ENCODE data around the gene TBCEL.
A peak's percentile ranks its signal among the peaks of the same experiment; 100 is the strongest.
"Not testable (repeated sequence)": the region's sequence is repeated elsewhere in the genome, so short reads cannot be mapped to it uniquely, and the experiment has no call there.

TBCEL gene

DNA sequence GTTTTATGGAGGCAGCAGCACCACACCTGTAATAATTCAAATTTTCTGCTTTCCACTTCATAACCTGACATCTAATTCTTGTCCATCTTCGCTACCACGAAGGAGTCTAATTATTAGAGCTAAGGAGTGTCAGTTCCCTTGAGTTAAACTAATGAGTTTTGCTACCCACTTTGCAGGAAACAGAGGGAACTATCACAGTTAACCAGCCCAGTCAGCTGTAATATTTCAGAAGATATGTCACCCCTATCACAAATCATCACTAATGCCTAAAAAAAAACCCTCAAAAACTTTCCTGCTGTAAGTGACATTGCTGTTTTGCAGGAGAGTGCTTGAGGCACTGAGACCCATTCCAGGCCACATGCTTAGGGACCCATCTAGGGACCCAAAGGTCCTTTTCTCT, 85.6 kb downstream of the TBCEL start:
- peak; percentile 30 for DNase-seq

DNA sequence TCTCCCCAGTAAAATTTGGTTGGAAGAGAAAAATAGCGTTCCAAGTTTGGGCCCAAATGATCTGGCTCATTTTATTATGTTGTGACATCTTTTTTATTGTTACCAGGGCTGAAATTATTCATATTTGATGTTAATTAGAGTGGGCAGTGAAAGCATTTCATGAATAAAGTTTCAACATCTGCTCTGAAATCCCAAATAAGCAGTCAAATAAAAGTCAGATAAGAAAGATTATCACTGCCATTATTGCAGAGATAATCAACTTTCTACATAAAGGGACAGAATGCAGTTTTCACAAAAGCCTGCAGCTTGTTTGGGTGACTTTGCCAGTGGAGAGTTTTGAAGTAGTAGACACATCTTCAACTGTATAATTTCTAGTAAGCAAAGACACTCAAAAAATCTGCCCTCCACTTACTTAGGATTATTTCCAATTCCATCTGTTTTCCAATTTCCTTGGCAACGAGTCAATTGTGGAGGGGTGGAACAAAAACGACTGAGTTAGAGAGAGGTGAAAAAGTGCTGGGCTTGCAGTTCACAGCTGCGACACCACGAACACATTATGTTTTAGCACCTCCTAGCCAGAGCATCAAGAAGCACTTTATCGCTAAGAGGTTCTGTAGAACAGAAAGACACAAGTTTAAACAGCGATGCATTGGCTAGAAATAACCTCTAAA, 86.1 kb downstream of the TBCEL start:
- DNase-seq = no peak

DNA sequence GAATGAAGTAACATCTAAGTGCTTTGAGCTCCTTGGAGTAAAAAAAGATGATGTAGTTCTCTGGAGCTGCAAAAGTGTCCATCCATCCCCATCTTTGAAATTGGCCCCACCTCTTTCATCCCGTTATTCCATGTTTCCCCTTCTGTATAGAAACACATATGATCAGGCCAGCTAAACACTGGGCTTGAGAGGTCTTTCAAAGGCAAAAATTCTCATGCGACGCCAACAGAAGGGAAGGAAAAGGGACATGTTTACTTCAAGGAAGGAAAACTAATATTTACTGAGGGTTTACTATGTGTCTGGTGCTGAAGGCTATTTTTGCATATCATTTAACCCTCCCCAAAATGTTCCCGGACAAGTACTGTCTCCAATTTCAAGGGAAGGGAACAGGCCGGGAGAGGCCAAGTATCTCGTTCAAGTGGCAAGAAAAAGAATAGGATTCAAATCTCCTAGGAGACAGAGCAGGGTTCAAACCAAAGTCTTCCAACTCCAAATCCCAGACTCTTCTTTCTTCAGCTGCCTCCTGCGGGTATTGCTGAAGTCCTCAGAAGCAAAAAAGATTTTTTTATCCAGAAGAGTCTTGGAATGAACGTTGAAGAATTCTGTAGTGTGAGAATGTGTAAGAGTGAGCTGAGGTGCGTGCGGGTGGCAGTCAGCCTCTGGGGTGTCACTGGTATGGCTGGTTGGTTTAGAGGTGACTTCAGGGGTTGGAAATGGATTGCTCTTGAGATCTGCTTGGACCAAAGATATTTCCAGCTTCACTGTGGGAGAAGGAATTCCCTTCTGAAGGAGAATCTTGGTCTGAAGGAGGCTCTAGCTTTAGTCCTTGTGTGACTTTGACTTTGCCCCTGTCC, 87.2 kb downstream of the TBCEL start:
- DNase-seq = no peak

DNA sequence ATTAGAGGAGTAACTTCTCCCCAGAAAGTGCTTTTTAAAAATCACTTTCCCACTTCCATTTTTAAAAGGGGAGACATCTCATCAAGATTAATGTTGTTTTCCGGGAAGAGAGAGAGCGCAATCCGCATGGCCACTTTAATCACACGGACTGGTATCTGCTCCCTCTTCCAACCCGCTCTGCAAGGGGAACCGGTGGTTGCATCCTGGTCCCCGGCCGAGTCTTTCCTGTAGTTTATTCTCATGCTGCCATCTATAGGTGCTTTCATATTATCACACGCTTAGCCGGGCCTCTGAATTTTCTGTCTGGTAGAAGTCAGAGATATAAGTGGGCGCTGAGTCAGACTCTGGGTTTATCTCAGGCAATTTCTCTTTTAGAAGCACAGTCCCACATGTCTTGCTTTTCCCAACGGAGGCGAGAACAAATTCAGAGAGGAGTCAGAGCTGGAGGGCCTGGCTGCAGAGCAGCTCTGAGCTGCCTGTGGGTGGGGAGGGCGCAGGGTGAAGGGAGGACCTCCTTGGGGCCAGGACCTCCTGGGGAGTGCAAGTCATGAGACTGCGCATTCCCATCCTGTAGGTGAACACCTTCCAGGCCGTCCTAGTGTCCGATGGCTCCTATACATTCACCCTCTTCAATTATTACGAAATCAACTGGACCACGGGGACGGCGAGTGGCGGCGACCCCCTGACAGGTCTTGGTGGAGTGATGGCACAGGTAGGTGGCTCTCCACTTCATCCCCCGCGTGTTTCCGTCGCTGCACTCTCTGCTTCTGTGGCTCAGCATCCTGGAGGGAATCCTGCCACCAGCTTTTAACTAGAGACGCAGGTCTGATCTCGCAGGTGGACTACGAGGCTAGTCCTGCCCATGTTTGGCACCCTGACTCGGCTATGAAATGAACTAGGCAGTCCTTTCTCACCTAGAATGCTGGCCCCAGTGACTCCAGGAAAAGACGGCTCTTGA, 88.9 kb downstream of the TBCEL start:
- DNase-seq = peak; percentile 89

DNA sequence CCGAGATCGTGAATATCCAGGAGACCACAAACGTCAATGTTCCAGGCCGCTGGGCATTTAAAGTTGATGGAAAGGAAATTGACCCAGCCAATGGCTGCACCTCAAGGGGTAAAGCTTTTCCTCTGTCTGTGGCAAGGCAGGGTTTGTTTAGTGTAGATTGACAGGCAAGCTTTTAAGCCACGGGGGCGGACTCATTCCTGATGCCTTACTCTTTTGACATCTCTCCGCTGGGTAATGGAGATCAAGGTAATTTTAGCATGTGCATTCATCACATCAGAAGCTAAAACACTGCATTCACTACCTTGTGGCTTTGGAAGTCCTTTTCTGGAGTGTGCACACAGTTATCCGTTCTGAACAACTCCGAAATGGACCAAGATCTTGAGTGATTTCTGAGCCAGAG, 89.7 kb downstream of the TBCEL start:
- no peak for DNase-seq

DNA sequence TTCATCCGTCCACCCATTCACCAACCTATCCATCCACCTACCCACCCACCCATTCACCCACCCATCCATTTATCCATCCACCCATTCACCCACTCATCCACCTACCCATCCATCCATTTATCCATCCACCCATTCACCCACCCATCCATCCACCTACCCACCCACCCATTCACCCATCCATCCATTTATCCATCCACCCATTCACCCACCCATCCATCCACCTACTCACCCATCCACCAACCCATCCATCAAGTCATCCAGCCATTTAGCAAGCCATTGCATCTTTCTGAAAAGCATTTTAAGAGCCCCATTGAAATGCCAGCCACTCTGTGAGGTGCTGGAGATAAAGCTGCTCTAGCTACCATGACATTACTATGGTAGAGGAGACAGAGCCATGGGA, 91.1 kb downstream of the TBCEL start:
- not testable (repeated sequence) for DNase-seq

DNA sequence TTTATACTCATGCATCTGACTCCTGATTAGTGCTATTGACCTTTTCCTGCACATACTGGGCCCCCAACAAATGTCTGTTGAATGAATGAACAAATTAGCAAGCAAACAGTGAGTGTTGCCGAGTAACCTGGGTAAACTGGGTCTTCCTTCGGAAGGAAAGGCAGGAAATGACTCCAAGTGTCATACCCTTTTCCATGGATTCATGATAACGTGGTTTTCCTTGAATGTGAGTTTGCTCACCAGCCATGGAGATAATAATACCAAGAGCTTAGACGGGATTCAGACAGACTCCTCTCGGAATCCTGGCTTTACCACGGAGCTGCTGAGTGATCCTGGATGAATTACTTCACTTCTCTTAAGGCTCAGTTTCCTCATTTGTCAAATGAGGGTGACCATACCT, 93.9 kb downstream of the TBCEL start:
- DNase-seq = no peak

DNA sequence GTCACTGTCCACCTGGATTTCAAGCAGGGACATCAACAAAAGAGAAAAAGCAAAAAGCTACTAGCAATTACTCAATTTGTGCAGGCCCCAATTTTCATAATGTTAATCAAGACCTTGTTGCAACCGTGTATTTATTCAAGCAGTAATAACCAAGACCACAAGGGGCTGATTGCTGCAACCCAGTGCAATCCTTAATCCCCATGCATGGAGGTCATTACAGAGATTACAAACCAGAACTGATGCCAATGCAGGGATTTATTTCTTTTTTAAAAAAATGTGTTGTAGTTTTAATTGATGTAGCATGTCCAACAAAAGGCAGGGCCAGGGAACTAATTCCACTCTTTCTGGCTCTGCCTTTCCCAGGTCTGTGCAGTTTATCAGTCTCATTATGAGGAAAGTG, 95.5 kb downstream of the TBCEL start:
- peak; percentile 34 for DNase-seq

DNA sequence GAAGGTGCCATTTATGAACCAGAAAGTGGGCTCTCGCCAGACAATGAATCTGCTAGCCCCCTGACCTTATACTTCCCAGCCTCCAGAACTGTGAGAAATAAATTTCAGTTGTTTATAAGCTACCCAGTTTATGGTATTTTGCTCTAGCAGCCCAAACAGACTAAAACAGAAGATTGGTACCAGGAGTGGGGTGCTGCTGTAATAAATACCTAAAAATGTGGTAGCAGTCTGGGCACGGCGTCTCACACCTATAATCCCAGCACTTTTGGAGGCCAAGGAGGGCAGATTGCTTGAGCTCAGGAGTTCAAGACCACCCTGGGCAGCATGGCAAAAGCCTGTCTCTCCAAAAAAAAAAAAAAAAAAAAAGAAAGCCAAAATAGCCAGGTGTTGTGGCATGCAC, 98.4 kb downstream of the TBCEL start:
- no peak for DNase-seq

DNA sequence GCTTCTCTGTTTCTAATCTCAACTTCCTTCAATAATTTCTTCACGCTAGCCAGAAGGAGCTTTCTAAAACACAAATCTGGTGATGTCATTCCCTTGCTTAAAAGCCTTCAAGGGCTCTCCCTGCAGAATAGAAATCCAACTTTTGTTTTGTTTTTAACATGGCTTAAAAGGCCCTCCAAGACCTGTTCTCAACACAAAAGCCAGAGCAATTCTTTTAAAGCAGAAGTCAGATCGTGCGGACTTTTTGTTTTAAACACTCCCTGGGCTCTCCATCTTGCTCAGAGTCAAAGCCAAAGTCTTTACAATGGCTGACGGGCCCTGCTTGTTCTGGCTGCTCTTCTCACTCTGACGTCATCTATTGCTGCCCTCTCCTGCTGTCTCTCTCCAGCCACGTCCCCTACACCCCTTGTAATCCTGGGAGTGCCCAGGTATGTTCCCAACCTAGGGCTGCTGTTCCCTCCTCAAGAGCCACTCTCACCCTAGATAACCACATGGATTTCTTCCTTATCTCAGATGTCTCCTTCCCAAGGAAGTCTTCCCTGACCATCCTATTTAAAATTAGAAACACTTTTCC, 99.7 kb downstream of the TBCEL start:
- DNase-seq = no peak

DNA sequence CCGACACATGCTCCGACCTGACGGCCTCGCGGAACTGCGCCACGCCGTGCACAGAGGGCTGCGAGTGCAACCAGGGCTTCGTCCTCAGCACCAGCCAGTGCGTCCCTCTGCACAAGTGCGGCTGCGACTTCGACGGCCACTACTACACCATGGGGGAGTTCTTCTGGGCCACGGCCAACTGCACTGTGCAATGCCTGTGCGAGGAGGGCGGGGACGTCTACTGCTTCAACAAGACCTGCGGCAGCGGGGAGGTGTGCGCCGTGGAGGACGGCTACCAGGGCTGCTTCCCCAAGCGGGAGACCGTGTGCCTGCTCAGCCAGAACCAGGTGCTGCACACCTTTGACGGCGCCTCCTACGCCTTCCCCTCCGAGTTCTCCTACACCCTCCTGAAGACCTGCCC, 103.9 kb downstream of the TBCEL start:
- no peak for DNase-seq

DNA sequence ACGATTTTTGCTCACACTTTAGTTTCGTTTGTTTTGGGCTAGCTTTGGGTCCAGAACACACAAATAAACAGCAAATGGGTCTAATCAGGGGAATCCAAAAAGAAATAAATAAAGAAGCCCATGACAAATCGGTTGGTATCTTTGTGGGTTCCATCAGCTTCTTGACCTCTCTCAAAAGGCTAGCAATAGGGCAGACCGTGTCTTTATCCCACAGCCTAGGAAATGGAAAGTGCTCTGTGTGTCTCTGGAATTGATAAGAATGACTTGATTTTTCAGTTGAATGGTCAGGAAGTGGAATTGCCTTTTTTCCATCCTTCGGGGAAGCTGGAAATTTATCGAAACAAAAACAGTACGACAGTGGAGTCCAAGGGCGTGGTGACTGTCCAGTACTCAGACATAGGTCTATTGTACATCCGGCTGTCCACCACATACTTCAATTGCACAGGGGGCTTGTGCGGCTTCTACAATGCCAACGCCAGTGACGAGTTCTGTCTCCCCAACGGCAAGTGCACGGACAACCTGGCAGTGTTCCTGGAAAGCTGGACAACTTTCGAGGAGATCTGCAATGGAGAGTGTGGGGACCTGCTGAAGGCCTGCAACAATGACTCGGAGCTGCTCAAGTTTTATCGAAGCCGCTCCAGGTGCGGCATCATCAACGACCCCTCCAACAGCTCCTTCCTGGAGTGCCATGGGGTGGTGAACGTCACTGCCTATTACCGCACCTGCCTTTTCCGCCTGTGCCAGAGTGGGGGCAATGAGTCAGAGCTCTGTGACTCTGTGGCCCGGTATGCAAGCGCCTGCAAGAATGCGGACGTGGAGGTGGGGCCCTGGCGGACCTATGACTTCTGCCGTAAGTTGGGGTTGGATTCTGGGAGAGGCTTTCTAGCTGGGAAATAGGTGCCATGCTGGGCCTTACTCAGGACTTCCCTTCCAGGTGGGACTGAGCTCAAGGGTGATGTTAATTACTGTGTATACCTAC, 105.7 kb downstream of the TBCEL start:
- DNase-seq = no peak

DNA sequence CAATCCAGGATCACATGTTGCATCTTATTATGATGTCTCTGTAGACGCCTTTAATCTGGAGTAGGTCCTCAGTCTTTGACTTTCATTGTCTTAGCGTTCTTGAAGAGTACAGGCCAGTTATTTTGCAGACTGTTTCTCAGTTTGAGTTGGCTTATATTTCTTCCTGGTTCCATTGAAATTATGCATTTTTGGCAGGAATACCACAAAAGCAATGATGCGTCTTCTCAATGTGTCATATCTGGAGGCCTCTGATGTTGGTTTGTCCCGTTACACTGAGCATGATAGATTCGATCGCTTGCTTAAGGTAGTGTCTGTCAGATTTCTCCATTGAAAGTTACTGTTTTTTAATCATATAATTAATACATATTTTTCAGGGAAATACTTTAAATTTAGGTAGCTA, 107.8 kb downstream of the TBCEL start:
- DNase-seq = no peak

DNA sequence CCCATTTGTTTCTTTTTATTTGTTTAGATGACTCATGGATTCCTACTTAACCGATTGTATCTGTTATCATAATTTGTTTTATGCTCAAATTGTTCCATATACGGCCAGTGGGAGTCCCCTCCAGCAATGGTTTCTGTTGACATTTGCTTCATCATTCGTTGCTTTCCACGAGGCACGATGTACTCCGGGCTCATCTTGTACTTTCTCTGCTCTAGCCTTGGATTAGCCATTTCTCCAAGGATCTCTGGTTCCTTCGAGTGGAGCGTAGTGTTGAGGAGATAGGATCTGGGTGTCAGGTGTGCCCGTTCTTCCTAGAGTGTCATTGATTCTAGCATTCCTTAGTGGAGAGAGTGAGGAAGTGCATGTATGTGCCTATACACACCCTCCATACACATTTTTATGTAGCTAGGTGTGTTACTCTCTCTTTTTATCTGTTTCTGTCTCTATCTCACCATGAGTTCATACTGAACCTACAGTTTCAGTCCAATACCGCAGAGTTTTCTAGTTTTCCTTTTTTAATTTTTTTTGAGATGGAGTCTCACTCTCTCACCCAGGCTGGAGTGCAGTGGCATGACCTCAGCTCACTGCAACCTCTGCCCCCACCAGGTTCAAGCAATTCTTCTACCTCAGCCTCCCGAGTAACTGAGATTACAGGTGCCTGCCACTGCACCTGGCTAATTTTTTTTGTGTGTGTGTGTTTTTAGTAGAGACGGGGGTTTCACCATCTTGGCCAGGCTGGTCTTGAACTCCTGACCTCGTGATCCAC, 108.5 kb downstream of the TBCEL start:
- no peak for DNase-seq

DNA sequence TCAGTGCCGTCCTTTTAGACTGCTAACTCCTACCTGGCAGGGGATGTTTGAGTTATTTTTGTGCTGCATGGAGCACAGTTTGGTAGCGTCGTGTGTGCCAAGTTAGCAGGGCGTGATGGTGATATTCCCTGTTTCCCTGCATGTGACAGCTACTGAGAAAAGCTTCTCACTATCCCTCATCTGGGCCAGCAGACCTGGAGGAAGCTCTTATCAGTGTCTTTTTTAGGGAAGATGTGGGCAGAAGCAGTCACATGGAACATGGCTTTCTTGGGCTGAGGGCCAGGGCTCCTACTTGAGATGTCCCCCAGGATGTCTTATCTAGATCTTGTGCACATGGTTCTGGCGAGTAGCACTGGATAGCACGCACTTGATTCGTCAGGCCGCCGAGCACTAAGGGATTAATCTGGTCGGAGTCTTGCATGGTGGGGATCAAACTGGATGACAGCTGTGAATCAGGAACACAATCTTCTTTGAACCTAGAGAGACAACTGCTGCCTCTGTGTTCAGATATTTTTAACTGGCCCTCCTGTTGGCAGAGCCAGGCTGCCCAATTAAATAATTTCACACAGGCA, 110.9 kb downstream of the TBCEL start:
- no peak for DNase-seq

DNA sequence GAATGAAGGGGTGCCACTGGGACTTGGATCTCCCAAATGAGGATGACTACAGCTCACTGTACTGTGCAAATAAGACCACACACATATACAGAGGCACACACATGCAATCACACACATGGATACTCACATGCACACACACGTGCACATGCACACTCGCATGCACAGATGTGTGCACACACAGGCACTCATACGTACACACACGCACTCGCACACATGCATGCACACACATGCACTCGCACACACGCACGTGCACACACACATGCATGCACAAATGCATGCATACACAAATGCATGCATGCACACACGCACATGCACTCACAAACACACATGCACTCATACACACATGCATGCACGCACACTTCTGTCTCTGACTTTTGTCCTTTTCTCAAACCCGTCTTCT, 113.1 kb downstream of the TBCEL start:
- DNase-seq = no peak

DNA sequence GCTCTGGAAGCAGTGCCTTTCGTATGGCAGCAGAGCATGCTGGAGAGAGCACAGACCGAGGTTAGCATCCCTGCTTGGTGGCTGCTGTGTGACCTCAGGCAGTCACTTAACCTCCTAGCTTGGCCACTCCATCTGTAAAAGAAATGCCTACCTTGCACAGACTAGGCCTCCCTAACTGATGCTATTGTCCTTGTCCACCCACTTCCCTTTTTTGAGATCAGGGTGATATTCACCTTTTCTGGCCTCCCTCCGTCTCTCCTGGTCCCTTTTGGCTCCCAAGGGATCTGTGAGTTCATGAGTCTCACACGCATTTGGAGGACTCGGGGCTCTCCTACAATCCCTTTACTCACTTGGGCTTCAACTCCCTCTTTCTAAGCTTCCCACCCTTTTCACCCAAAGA, 114.4 kb downstream of the TBCEL start:
- DNase-seq = no peak

DNA sequence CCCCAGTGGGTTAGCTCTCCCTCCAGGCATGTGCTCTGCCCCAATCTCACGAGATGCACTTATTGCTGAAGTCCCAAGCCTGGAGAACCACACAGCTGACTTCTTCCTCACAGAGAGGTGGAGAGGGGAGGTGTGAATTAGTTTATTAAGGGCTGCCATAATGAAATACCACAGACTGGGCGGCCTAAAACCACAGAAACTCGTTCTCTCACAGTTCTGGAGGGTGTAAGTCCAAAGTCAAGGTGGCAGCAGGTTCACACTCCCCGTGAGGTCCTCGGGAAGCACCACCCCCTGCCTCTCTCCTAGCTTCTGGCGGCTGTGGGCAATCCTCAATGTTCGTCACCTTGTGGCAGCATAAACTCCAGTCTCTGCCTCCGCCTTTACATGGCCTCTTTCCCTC, 116.5 kb downstream of the TBCEL start:
- no peak for DNase-seq
